ENCODE results near the gene GLT1D1. TPM values are rescaled to one million over a fixed set of nuclear protein-coding genes. Genes with fewer than 3 reads are reported as not detected.

GLT1D1 gene
- total RNA-seq, 1 donor from 2014 or later = 4.1 TPM

DNA sequence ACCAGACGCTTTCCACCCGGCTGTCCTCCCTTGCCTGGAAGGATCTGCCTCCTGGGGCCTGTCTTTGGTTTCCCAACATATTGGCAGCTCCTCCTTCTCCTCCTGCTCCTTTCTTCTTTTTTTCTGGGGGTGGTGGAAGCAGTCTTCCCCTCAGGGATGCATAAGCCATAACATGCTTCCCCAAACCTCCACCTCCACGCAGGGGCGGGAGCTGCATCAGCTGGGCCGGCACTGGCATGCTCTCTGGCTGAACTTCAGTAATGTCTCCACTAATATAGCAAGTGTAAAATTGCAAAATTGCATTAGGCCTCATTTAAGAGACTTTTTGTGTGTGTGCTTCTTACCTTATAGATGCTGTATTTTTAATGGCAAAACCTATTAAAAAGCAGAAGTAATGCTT lies 58.6 kb downstream of the GLT1D1 start:
- DNase-seq (ENCODE audit: low spot score) = no peak

DNA sequence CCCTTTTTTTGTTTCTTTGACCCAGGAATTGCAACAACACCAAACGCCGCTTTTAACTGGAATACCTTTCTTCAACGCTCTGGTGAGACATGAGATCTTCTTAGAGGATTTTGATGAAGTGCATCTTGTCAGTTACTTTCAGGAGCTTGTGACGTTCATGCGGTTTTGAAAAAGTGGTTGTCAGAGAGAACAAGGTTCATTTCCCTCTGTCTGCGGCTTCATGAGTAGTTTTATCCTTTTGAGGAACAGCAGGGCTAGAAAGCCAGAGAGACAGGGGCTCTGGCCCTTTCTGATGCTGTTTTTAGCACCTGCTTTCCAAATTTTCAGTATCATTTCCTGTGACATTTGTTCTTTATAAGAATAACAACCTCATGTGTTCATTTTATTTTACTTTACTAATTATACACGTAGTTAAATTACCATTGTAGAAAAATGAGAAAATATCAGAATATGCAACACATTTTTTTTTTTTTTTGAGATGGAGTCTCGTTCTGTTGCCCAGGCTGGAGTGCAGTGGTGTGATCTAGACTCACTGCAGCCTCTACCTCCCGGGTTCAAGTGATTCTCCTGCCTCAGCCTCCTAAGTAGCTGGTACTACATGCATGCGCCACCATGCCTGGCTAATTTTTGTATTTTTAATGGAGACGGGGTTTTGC lies 61.8 kb downstream of the GLT1D1 start:
- no peak for DNase-seq (ENCODE audit: low spot score)

DNA sequence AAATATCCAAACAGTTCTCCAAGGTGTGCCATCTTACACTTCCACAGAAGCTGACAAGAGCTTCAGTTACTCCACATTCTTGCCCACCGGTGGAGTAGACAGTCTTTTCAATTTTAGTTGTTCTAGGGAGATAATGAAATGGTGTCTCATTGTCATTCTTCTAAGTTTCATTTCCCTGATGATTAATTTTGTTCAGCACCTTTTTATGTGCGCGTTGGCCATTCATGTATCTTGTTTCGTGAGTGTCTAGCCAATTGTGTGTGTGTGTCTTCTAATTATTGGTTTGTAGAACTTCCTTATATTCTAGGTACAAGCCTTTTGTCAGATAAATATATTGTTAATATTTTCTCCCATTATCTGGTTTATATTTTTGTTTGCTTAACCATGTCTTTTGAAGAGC lies 63.1 kb downstream of the GLT1D1 start:
- DNase-seq (ENCODE audit: low spot score) = no peak

GRCh38 chr12:128918481-128919260 lies 65.4 kb downstream of the GLT1D1 start:
- no peak for DNase-seq (ENCODE audit: low spot score)

GRCh38 chr12:128920468-128920867 lies 67.2 kb downstream of the GLT1D1 start:
- no peak for DNase-seq (ENCODE audit: low spot score)

- DNase-seq (ENCODE audit: low spot score) = no peak
Measured at GRCh38 chr12:128928361-128928760, 75.1 kb downstream of the GLT1D1 start.

DNA sequence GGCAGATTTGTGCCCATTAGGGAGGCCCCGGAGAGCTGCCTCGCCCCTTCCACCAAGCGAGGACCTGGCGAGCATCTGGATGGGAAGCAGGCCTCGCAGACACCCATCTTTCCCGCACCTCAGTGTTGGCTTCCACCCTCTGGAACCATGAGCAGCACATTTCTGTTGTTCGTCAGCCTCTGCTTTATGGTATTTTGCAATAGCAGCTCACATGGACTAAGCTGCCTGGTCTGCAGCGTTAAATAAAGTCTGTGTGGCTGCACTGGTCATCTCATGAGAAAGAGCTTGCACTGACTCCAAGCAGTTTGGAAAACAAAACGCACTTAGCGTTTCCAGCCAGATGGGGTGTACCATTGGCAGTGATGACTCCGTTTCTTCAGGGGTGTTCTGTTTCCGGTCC lies 75.8 kb downstream of the GLT1D1 start:
- DNase-seq (ENCODE audit: low spot score) = no peak

DNA sequence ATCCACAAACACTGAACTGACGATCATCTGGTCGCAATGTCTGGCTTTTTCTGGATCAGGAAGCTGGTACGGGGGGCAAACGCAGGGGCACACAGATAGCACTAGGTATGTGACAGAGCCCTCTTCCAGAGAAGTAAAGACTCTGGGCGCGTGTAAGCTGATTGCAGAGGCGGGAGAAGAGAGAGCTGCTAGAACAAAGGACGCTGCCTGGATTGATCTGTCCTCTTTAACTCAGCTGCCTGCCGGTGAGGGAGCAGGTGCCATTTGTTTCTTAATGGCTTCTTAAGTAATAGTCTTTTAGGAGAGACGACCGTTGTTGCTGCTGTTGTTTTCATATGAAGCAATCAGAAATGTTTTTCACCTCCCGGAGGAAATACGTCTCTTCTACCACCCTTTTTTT lies 77.3 kb downstream of the GLT1D1 start:
- no peak for DNase-seq (ENCODE audit: low spot score)

DNA sequence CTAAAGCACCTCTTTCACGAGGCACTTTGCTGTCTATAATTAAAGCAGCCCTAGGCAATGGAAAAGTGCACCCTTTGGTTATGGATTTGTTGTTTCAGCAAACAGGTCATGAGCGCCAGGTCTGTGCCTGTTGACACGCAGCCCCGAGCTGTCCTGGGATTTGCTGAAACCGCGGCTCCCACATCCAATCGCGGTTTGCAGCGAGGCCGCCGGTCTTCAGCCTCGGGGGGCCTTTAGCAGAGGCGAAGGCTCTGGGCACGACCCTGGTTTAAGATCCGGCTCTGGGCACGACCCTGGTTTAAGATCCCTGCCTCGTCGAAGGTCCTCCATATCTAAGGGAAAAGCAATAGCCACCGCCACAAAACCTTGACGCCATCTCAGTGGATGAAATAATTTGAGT lies 79.2 kb downstream of the GLT1D1 start:
- DNase-seq (ENCODE audit: low spot score) = no peak

DNA sequence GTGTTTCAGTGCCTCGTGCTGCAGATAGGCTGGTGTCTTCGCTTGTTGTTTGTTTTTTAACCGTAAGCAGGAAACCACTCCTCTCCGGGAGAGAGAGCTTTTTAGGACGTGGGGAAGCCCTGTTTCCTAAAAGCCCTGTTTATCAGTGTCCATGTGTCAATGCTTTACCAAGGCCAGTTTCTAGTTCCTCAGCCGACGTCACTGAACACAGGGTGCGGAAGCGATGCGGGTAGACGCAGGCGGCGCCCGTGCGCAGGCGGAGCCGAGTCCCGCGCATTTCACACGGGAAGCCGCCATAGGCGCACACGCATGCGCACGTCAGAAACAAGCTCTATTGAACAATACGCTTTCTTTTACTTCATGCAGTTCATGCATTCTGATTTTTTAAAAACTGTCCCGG lies 79.8 kb downstream of the GLT1D1 start:
- no peak for DNase-seq (ENCODE audit: low spot score)

GRCh38 chr12:128933926-128934325 lies 80.6 kb downstream of the GLT1D1 start:
- DNase-seq (ENCODE audit: low spot score) = no peak

- no peak for DNase-seq (ENCODE audit: low spot score)
Measured at GRCh38 chr12:128938886-128939285, 85.6 kb downstream of the GLT1D1 start.

- no peak for DNase-seq (ENCODE audit: low spot score)
Measured at GRCh38 chr12:128940090-128940888, 87.0 kb downstream of the GLT1D1 start.

DNA sequence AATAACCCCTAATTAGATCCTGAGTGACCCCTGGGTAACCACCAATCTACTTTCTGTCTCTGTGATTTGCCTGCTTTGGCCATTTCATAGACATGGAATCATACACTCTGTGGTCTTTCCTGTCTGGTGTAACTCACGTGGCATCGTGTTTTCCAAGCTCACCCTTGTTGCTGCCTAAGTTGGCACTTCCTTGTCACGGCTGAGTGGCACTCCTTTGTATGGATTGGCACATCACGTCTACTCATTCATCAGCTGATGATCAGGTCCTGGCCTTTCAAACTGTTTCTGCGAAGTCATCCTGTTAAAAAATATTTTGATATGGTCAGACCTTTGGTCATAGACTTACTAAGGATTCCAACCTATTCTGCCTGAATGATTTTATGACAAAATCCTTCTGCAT lies 87.7 kb downstream of the GLT1D1 start:
- no peak for DNase-seq (ENCODE audit: low spot score)

- DNase-seq (ENCODE audit: low spot score) = no peak
Measured at GRCh38 chr12:128942960-128943477, 89.7 kb downstream of the GLT1D1 start.

DNA sequence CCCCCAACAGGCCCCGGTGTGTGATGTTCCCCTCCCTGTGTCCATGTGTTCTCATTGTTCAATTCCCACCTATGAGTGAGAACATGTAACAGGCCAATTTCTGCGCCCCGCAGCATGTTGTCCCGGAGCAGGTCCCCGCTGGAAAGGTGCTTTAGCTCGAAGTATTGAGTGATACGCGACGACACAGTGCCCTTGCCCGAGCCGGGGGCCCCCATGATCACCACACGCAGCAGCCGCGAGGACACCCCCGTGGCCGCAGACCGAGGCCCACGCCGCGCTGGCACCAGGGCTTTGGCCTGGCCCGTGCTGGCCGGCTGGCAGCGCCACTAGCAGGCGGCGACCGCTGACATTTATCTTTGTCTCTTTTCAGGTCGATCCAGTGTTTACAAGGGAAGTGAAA lies 91.7 kb downstream of the GLT1D1 start:
- no peak for DNase-seq (ENCODE audit: low spot score)

DNA sequence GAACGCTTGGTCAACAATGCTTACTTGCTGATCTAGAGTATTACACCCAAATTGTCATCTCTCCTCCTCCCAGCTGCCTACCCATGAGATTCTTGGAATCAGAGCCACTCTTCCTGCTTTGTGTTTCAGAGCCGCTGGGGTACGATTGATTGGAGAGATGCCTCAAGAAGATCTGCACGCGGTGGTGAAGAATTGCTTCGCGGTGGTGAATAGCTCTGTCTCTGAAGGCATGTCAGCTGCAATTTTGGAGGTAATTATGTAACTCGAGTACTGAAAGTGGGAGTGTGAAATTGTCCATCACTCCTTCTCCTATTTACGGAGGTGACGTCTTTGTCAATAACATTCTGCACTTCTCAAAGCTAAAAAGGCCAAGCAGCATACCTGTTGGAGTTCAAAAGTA lies 93.9 kb downstream of the GLT1D1 start:
- DNase-seq (ENCODE audit: low spot score) = no peak

DNA sequence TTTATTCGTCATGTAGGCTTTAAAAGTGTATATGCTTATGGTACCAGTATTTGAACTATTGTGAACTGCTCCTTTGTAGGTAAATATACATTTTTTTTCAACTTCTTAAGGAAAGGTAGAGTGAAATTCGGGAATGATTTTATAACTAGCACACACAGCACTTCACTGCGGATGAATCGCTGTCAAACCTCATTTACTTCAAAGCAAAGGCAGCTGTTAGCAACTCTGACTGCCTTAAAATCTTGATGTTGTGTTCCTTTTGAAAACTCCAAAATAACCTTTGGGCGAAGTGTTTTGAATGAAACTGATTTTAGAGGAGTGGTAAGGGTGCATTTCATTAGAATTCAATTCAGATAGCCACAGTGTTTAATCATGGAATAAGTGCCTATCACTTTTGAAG lies 95.8 kb downstream of the GLT1D1 start:
- no peak for DNase-seq (ENCODE audit: low spot score)

DNA sequence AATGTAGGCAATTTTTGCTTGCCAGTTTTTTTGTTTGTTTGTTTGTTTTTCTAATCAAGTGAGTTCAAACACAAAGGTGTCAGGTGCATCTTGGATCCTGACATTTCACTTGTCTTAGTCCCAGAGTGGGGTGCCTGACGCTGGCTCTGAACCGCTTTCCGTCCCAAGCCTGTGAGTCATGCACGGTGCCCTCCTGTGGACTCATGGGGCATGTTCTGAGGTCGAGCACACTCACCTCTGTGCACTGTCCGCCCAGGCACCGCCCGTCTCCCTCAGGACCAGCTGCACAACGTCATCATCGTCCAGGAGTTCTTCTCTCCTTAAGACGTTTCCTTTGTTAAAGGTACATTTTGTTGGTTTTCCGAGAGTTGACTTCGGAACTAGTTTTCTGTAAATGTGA lies 98.2 kb downstream of the GLT1D1 start:
- DNase-seq (ENCODE audit: low spot score) = peak; percentile 68

- peak; percentile 18 for DNase-seq (ENCODE audit: low spot score)
Measured at GRCh38 chr12:128956755-128957154, 103.5 kb downstream of the GLT1D1 start.

- peak; percentile 57 for DNase-seq (ENCODE audit: low spot score)
Measured at GRCh38 chr12:128959901-128960300, 106.6 kb downstream of the GLT1D1 start.

DNA sequence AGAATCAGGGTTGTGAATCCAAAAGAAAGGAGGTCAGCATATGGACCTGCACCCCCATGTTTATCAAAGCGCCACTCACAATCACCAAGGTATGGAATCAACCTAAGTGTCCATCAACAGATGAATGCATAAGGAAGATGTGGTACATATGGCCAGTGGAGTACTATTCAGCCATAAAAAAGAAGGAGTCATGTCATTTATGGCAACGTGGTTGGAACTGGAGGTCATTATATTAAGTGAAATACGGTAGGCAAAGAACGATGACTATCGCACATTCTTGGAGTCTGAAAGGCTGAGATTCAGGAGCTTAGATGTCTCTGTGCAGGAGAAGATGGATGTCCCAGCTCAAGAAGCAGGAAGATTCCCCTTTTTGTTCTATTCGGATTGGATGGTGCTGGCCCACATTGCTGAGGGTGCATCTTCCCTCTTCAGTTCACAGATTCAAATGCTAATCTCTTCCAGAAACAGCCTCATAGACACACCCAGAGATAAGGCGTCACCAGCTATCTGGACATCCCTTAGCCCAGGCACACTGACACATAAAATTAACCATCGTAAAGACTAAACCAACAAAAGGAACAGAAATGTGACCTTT lies 108.1 kb downstream of the GLT1D1 start:
- DNase-seq (ENCODE audit: low spot score) = no peak

All from mesenteric fat pad (tissue), 1 donor.